ENCODE results near the gene PGAM5. TPM values are rescaled to one million over a fixed set of nuclear protein-coding genes. Genes with fewer than 3 reads are reported as not detected.

The PGAM5 gene
- total and polyA plus RNA-seq, 9 of the 15 experiments (the other 6 are each of a cell fraction or from before 2014, with no cell fraction given), result 7.4 to 121 (median 69.5) TPM

GRCh38 chr12:132703641-132704040 lies 7.0 kb upstream of the PGAM5 start:
- Histone ChIP-seq H3K27me3 (ENCODE audit: control insufficient read depth in 2 of 2, insufficient read depth in 2 of 2, low read length in 2 of 2) (no peaks in the 10 kb centered on the region), H3K4me1 (replicated peaks in 1 of 2; ENCODE audit: control insufficient read depth in 2 of 2, insufficient read depth in 2 of 2, low read length in 2 of 2) (peaks cover 0 to 7% of the 10 kb centered on the region in 2 experiments; a peak in 2 of 5 replicates), H3K9me3 (replicated peaks; ENCODE audit: control insufficient read depth, insufficient read depth, low read depth, low read length) (no peaks in the 10 kb centered on the region), H3K9ac (ENCODE audit: insufficient read depth in 1 of 2, low read depth in 2 of 2, low read length in 2 of 2) (peak overlapping the region in 1 of 2 experiments; percentile 23; a peak in 1 of 4 replicates), H3K27ac (ENCODE audit: extremely low read depth, low read depth, low read length) (no peak overlapping the region), H3K4me3 (no peak overlapping the region), H3K79me2 (ENCODE audit: control insufficient read depth, insufficient read depth, low read length) (no peaks in the 10 kb centered on the region), H3K36me3 (ENCODE audit: control insufficient read depth, insufficient read depth, low read length) (peaks cover 62% of the 10 kb centered on the region), H3K4me2 (ENCODE audit: insufficient read depth, low read length) (no peak overlapping the region), H4K20me1 (replicated peaks; ENCODE audit: control insufficient read depth, insufficient read depth, low read length) (no peaks in the 10 kb centered on the region), H2AFZ (ENCODE audit: low read depth, low read length) (no peak overlapping the region), H3K9me1 (ENCODE audit: control insufficient read depth, insufficient read depth, low read length) (no peaks in the 10 kb centered on the region)
- ChIA-PET CTCF (ENCODE audit: low intra/inter-chr PET ratio) (no interaction called here), POLR2A (interaction anchor here (0.6 to 0.8 kb wide), 2 partner anchors 18 to 155 kb away, joined by 3 read pairs; no protein-coding TSS in a partner anchor)
- intact Hi-C loops (cut with micrococcal nuclease) (no loop called here), in situ Hi-C loops (cut with MboI) (no loop called here)
- FAIRE-seq, result no peak
- TF ChIP-seq SFPQ (IDR thresholded peaks at IDR 0.05; ENCODE audit: low read depth, low read length) (no peak), ZNF436 (CRISPR knock-in tag; IDR thresholded peaks at IDR 0.05) (no peak), ZFP36 (IDR thresholded peaks at IDR 0.05; ENCODE audit: low read depth, low read length, partially characterized antibody) (no peak), POLR2G (IDR thresholded peaks at IDR 0.05; ENCODE audit: low read depth, low read length) (peak; percentile 33; the same call in 1 of the 2 replicates)
- DNase-seq (ENCODE audit: extremely low read depth in 1 of 4, low spot score in 3 of 4), result no peak
- WGBS (ENCODE audit: insufficient coverage, low coverage, missing lambda C conversion rate), result 95% methylated on average over 9 of the region's 9 CpGs
- BruUV-seq (replicated peaks), result no TSS peak
- ATAC-seq, result no peak
